ENCODE measurements around the gene ZNF473.

The ZNF473 gene

DNA sequence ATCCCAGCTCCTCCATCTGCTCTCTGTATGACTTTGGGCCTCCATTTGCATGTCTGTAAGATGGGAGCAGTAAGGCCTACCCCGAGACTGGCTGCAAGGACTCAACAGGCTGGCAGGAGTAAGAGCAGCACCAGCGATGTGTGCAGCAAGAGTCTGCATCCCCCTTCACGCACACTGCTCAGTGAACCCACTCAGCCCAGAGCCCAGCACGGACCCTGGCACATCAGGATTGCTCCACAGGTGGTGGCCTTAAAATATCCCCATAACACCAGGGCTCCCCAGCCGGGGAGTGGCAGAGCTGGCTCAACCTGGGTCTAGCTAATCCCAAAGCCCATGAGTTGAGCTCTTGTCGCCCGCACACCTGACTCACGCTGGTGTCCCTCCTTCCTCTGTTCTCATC, 24.0 kb upstream of the ZNF473 start:
- TF ChIP-seq ZNF384 (IDR thresholded peaks at IDR 0.05) (no peak), LEF1 (IDR thresholded peaks at IDR 0.05; ENCODE audit: borderline replicate concordance) (no peak), ARNT (IDR thresholded peaks at IDR 0.05) (no peak), FOXM1 (IDR thresholded peaks at IDR 0.05; ENCODE audit: borderline replicate concordance) (no peak), SUZ12 (IDR thresholded peaks at IDR 0.05) (no peak), TARDBP (IDR thresholded peaks at IDR 0.05) (no peak), BHLHE40 (IDR thresholded peaks at IDR 0.05; ENCODE audit: borderline replicate concordance) (no peak), SP1 (IDR thresholded peaks at IDR 0.05) (no peak), NFRKB (IDR thresholded peaks at IDR 0.05) (no peak), L3MBTL2 (conservative IDR thresholded peaks at IDR 0.05) (no peak), FOXK2 (IDR thresholded peaks at IDR 0.05) (no peak), ELF4 (IDR thresholded peaks at IDR 0.05) (no peak)
- TF ChIP-seq, protein P1, sequence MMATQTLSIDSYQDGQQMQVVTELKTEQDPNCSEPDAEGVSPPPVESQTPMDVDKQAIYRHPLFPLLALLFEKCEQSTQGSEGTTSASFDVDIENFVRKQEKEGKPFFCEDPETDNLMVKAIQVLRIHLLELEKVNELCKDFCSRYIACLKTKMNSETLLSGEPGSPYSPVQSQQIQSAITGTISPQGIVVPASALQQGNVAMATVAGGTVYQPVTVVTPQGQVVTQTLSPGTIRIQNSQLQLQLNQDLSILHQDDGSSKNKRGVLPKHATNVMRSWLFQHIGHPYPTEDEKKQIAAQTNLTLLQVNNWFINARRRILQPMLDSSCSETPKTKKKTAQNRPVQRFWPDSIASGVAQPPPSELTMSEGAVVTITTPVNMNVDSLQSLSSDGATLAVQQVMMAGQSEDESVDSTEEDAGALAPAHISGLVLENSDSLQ (IDR thresholded peaks at IDR 0.05), result no peak
- ChIA-PET CTCF (interaction anchor here (0.8 kb wide), 1 partner anchor 45 kb away, joined by 4 read pairs; no protein-coding TSS in a partner anchor), POLR2A (interaction anchor here (1.0 kb wide), 2 partner anchors 24 to 73 kb away, joined by 3 read pairs; partner anchors contain the start of genes ATF5, NUP62 and ZNF473)
- no peak for DNase-seq (ENCODE audit: extremely low spot score)

DNA sequence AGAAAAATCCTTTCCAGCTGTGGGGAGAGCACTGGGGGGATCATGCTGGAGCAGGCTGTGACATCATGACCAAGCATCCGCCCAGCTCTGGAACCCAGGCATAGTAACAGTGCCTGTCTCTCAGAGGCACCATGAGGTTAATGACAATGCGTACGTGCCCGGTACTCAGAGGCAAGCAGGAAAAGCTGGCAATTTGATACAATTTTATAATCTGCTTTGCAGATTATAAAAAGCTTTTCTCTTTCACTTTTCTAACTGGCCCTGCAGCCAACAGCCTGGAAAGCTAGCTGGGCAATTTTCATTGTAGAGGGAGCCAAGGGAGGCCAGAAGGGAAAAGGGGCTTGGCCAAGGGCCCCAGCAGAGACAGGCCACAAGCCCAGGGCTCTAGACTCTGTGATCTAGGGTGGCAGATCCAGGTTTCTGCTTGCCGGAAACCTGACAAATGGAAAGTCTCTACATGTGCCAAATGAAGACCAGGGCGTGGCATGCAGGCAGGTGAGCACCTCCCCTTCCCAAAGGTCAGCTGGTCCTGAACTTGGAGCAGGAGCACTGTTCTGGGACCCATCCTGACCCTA, 23.3 kb upstream of the ZNF473 start:
- TF ChIP-seq HDGF (IDR thresholded peaks at IDR 0.05; ENCODE audit: borderline replicate concordance), result no peak
- DNase-seq (ENCODE audit: extremely low spot score), result no peak
- ChIA-PET CTCF (interaction anchor here (0.8 kb wide), 1 partner anchor 44 kb away, joined by 4 read pairs; no protein-coding TSS in a partner anchor), POLR2A (interaction anchor here (1.0 to 1.7 kb wide), 4 partner anchors 9 to 74 kb away, joined by 3 to 4 read pairs (median 4); partner anchors contain the start of genes ATF5, NUP62 and ZNF473)

GRCh38 chr19:50003254-50003788, 22.5 kb upstream of the ZNF473 start:
- no peak for DNase-seq (ENCODE audit: extremely low spot score)
- ChIA-PET CTCF (no interaction called here), POLR2A (interaction anchor here (1.4 to 1.7 kb wide), 2 partner anchors 10 to 12 kb away, joined by 4 read pairs; no protein-coding TSS in a partner anchor)
- TF ChIP-seq TARDBP (IDR thresholded peaks at IDR 0.05) (no peak), FOXM1 (IDR thresholded peaks at IDR 0.05; ENCODE audit: borderline replicate concordance) (no peak), NFRKB (IDR thresholded peaks at IDR 0.05) (no peak), HDGF (IDR thresholded peaks at IDR 0.05; ENCODE audit: borderline replicate concordance) (no peak), FOXK2 (IDR thresholded peaks at IDR 0.05) (no peak), FOXA1 (IDR thresholded peaks at IDR 0.05) (no peak), LEF1 (IDR thresholded peaks at IDR 0.05; ENCODE audit: borderline replicate concordance) (no peak), ELF4 (IDR thresholded peaks at IDR 0.05) (no peak), ARNT (IDR thresholded peaks at IDR 0.05) (no peak), SUZ12 (IDR thresholded peaks at IDR 0.05) (no peak), BHLHE40 (IDR thresholded peaks at IDR 0.05; ENCODE audit: borderline replicate concordance) (no peak), SP1 (IDR thresholded peaks at IDR 0.05) (no peak), CTBP1 (IDR thresholded peaks at IDR 0.05; ENCODE audit: borderline replicate concordance) (no peak), L3MBTL2 (conservative IDR thresholded peaks at IDR 0.05) (no peak), ZNF384 (IDR thresholded peaks at IDR 0.05) (no peak)
- TF ChIP-seq, protein P1 (IDR thresholded peaks at IDR 0.05), result no peak

GRCh38 chr19:50003810-50004419, 21.9 kb upstream of the ZNF473 start:
- no peak for DNase-seq (ENCODE audit: extremely low spot score)
- POLR2A ChIA-PET, result interaction anchor here (1.7 kb wide), 1 partner anchor 12 kb away, joined by 4 read pairs; no protein-coding TSS in a partner anchor
- CTCF ChIA-PET, result no interaction called here
- no peak for TF ChIP-seq HDGF (IDR thresholded peaks at IDR 0.05; ENCODE audit: borderline replicate concordance)
- no peak for TF ChIP-seq ARNT (IDR thresholded peaks at IDR 0.05)
- TF ChIP-seq L3MBTL2 (conservative IDR thresholded peaks at IDR 0.05), result no peak
- no peak for TF ChIP-seq ZNF384 (IDR thresholded peaks at IDR 0.05)
- TF ChIP-seq ELF4 (IDR thresholded peaks at IDR 0.05), result no peak
- TF ChIP-seq FOXM1 (IDR thresholded peaks at IDR 0.05; ENCODE audit: borderline replicate concordance), result no peak
- TF ChIP-seq NFRKB (IDR thresholded peaks at IDR 0.05), result no peak
- no peak for TF ChIP-seq FOXA1 (IDR thresholded peaks at IDR 0.05)
- TF ChIP-seq CTBP1 (IDR thresholded peaks at IDR 0.05; ENCODE audit: borderline replicate concordance), result no peak
- TF ChIP-seq BHLHE40 (IDR thresholded peaks at IDR 0.05; ENCODE audit: borderline replicate concordance), result no peak
- no peak for TF ChIP-seq LEF1 (IDR thresholded peaks at IDR 0.05; ENCODE audit: borderline replicate concordance)
- TF ChIP-seq TARDBP (IDR thresholded peaks at IDR 0.05), result no peak
- TF ChIP-seq SP1 (IDR thresholded peaks at IDR 0.05), result no peak
- TF ChIP-seq, protein P1 (IDR thresholded peaks at IDR 0.05), result no peak
- no peak for TF ChIP-seq SUZ12 (IDR thresholded peaks at IDR 0.05)
- TF ChIP-seq FOXK2 (IDR thresholded peaks at IDR 0.05), result no peak

DNA sequence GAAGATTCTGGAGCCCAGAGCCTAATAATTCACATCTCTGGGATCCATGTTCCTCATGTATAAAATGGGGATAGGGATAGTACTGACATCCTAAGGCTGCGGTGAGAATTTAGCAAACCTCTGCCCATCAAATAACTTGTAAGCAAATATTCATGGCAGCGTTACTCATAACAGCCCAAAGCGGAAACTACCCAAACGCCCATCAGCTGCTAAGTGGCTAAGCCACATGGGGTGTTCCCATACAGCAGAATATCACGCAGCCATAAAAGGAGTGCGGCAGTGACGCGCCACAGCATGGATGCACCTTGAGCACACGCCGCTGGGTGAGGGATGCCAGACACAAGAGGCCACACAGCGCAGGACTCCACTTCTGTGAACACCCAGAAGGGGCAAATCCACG, 20.4 kb upstream of the ZNF473 start:
- no peak for DNase-seq (ENCODE audit: extremely low spot score)
- no peak for TF ChIP-seq SP1 (IDR thresholded peaks at IDR 0.05)
- TF ChIP-seq ZNF384 (IDR thresholded peaks at IDR 0.05), result no peak
- no peak for TF ChIP-seq L3MBTL2 (conservative IDR thresholded peaks at IDR 0.05)
- TF ChIP-seq NFRKB (IDR thresholded peaks at IDR 0.05), result no peak
- TF ChIP-seq LEF1 (IDR thresholded peaks at IDR 0.05; ENCODE audit: borderline replicate concordance), result no peak
- no peak for TF ChIP-seq FOXM1 (IDR thresholded peaks at IDR 0.05; ENCODE audit: borderline replicate concordance)
- TF ChIP-seq, protein P1 (IDR thresholded peaks at IDR 0.05), result no peak
- TF ChIP-seq BHLHE40 (IDR thresholded peaks at IDR 0.05; ENCODE audit: borderline replicate concordance), result no peak
- TF ChIP-seq CTBP1 (IDR thresholded peaks at IDR 0.05; ENCODE audit: borderline replicate concordance), result no peak
- TF ChIP-seq FOXA1 (IDR thresholded peaks at IDR 0.05), result no peak
- TF ChIP-seq TARDBP (IDR thresholded peaks at IDR 0.05), result no peak
- no peak for TF ChIP-seq ELF4 (IDR thresholded peaks at IDR 0.05)
- CTCF ChIA-PET, result no interaction called here
- POLR2A ChIA-PET, result no interaction called here
